GM19324 (cell line): ENCODE data around the gene AKT3.
"Not testable (repeated sequence)": the region's sequence is repeated elsewhere in the genome, so short reads cannot be mapped to it uniquely, and the experiment has no call there.

ENCODE experiments used
- ATAC-seq: cut with Tn5 transposase; IDR thresholded peaks from one replicate; pipeline ENCODE4 v1.9.1; 2021; ENCODE audit warnings: mild to moderate bottlenecking, moderate library complexity; ENCODE audit not compliant: unreplicated experiment, low FRiP score

AKT3 gene

DNA sequence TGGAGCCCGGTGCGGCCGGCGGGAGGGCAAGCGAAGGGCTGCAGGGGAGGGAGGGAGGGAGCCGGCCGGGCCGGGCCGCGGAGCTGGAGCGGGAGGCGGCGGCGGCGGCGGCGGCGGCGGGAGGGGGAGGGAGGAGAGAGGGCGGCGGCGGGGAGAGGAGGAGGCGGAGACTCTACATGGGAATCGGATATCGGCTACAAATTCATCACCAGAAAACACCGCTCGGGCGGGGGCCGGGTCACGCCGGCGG lies at the start of gene AKT3:
Gene AKT3, minus strand, starts transcription at position 42 of the 250 bp plus-strand sequence. CDS start 7,073 bp downstream, outside the sequence.
- peak; percentile 58 for ATAC-seq

DNA sequence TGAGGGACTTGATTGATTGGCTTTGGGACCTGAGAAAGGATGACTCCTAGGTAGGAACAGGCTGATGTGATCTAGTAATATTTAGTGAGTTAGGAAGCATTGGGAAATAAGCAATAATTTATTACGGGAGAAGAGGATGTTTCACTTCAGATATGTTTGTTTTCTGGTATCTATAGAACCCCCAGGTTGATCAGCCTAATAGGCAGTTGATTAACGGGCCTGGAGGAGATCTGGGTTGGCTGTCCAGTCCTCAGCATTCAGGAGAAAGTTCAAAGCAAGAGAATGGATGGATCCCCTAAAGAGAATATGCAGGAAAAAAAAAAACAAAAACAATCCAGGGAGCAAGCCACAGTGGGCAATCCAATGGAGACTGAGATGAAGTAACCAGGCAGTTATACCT lies 48.2 kb upstream of the AKT3 start:
- no peak for ATAC-seq

DNA sequence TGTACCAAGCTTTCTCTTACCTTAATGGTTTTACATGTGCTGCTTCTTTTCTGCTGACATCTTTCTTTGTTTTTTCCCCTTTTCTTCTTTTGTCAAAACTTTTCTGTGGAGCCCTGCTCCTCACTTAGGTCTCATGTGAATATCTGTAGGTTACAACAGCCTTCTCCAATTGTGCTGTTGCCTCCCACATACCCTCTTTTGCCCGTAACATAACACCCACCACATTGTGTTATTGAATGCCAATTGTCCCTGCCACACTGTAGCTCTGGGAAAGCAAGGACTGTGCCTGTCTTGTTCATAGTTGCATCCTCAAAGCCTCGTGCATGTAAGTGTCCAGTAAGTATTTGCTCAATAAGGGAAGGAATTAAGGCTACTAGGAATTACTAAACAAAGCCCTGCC lies 46.3 kb upstream of the AKT3 start:
- ATAC-seq, result no peak

DNA sequence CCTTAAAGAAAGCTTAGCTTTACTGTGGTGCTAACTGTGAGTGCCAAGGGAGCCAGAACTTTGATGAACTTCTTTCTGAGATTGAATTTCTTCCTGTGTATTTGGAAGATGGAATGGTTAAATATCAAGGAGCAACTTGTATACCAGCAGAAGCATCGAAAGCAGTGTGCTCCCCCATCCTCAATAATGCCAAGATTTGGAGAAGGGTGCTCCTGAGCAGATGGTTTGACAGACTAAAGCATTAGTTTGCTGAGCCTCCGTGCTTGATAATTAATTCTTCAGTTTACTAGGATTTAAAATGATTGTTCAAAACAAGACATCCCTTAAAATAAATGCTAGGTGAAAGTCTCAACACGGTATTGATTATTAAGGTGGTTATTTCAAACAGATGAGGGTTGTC lies 42.4 kb upstream of the AKT3 start:
- ATAC-seq, result no peak

DNA sequence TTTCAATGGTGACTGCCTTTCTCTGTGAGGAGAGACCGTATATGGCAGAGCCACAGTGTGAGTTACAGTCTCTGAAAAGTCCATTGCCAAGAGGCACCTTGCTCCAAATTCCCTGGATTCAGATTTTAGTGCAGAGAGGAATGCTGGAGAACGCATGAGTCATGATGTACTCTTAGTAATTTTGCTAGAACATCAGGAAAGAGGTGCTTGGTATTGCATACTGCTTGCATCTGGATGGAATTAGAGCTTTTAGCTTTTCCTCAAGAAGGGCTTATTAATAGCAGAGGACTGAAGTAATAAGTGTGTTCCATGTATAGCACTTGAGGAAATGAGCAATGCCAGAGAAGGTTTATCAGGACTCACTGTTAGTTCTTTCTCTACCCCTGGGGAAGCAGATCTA lies 40.5 kb upstream of the AKT3 start:
- no peak for ATAC-seq

DNA sequence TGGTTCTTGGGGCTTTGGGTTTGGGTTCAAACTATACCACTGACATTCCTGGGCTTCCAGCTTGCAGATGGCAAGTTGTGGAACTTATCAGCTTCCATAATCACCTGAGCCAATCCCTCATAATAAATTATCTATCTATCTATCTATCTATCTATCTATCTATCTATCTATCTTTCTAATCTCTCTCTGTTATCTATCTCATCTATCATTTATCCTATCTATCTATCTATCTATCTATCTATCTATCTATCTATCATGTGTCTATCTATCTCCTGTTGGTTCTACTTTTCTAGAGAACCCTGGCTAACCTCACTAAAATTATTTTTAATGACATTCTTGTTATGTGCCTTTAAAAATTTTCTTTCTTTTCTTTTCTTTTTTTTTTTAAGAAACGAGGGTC lies 35.8 kb upstream of the AKT3 start:
- no peak for ATAC-seq

DNA sequence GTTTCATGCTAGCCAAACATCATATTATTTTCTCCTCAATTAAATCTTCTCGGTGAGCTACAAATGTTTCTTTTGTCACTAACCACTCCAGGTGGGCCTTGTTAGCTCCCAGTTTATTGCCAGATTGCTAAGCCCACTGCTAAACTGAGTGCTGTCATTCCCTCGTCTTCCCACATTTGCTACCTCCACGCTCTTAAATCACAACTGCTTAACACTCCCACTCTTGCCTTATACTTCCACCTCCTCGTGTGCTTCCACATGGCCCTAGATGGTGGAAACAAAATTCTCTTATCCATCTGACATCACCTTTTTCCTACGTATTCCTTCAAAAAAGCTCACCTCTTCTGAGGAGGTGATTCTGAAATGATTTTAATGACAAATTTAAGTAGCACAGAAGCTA lies 34.6 kb upstream of the AKT3 start:
- no peak for ATAC-seq

DNA sequence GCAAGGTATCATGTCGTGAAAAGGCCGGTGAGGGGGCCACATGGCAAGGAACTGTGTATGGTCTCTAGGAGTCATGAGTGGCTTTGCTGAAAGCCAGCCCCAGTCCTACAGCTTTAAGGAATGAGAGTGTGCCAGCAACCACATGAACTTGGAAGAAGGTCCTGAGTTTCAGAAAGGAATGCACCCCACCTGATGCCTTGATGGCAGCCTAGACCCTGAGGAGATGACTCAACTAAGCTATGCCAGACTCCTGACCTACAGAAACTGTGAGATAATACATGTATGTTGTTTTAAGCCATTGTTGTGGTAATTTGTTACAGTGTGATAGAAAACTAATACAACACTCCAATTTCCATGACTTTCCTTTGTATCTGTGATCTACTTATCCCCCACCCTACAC lies 33.5 kb upstream of the AKT3 start:
- ATAC-seq, result no peak

DNA sequence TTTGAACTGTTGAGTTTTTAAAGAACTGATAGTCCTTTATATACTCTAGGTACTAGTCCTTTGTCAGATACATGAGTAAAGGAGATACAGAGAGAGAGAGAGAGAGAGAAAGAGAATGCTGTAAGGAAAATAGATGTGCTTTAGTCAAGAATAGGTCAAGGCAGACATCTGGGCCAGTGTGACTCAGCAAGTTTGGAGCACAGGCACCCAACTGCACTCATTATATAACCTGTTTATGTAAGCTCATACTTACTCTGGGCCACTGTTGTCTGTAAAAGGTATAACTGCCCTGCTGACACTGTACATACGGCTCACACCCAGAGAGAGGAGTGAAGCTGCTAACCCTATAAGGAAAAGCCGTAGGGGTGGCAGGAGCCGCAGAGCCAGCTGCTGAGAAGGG lies 32.2 kb upstream of the AKT3 start:
- no peak for ATAC-seq

DNA sequence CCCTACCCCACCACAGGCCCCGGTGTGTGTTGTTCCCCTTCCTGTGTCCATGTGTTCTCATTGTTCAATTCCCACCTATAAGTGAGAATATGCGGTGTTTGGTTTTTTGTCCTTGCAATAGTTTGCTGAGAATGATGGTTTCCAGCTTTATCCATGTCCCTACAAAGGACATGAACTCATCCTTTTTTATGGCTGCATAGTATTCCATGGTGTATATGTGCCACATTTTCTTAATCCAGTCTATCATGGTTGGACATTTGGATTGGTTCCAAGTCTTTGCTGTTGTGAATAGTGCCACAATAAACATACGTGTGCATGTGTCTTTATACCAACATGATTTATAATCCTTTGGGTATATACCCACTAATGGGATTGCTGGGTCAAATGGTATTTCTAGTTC lies 27.0 kb upstream of the AKT3 start:
- not testable (repeated sequence) for ATAC-seq

DNA sequence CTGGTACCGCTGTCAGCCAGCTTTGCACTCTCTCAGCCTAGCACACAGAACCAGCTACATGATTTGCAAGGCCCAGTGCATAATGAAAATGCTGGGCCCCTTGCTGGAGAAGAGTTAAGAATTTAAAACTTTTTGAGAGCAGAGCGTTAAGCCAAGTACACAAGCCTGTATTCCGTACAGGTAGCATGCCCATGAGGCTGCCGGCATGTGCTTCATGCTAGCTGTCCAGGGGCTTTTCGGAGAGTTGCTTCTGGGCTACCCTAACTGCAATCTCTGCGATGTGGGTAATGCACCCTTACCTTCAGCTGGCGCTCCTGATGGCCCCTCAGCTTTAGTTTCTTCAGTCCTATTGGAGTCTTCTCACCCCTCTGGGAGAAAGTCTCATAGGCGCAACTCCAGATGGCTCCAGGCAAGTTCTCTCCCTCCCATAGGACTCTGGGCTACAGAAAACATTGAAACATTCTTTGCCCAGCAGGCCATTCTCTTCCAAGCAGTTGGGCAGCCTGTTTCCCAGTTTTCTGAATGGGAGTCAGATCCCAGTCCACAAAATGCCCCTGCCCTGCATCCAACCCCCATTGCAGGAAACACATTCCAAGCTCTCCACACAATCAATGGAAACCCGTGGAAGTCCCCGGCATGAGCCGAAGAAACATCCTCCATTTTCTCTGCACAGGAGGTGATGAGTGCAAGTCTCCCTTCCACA lies 5.7 kb upstream of the AKT3 start:
- no peak for ATAC-seq

DNA sequence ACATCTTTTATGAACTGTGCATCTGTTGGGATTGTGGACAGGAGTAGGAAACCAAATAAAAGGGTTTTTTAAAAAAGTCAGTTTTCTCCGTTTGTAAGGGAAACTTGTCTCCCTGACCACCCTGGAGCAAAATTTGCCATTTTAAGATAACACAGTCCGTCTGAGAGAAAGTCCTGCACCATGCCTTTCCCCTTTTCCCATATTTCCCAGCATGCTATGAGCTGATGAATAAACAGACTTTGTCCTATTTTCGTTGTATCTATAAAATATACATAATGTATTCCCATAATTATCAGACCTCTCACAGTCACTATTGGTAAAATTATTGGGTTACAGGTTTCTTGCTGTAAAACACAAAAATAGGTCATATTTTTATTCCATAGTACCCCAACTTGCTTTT lies 1.7 kb upstream of the AKT3 start:
- no peak for ATAC-seq

DNA sequence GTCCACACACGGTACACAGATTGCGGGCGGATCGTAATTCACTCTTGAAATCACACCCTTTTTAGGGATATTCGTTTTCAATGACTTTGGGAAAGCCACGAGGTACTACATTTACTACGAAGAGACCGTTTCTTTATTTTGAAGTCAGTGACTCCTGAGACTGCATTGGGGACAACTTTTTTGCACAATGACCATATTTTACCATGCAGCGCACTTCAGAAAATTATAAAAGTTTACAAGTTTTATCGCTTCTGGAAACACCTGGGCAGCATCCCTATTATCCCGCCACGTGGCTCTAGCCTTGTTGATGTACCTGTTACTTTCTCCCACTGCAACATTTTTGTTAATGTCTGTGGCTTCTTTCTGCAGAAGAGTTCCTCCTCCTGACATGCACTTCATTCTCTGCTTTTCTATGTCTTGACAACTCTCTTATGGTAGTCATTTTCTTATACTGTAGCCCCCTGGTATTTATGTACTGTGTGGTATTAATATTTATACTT lies 1.3 kb upstream of the AKT3 start:
- ATAC-seq, result no peak

DNA sequence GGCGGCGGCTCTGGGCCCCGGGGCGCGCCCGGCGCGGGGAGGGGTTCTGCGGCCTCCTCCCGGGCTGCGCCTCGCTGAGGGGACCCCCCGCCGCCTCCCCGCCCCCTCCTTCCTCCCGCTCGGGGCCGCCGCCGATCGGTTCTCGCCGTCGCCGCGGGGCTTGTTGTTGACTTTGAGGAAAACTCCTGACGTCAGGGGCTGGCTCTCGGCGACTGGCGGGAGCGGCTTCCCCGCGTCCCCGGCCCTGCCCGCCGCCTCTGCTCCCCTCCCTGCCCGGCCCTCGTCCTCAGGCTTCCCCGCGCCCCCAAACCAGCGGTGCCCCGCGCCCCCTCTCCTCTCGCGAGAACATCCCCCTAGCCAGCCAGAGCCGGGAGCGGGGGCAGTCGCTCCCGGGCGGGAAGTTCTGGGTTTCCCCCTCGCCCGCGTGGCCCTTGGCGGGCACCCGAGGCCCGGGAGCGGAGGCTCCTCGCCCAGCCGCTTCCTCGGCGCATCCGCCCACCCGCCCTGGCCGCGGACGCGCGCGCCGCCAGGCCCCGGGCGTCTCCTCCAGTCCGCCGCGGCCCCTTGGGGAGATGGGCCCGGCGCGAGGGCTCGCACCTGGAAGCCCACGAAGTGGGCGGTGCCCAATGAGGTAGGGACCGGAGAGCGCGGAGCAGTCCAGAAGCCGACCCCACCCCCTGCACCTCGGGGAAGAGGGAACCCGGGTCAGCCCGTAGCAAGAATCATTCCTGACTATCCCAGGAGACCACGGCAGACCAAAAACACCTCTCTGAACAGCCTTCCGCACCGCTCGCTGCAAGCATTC lies 611 bp upstream of the AKT3 start:
- peak; percentile 57 for ATAC-seq

DNA sequence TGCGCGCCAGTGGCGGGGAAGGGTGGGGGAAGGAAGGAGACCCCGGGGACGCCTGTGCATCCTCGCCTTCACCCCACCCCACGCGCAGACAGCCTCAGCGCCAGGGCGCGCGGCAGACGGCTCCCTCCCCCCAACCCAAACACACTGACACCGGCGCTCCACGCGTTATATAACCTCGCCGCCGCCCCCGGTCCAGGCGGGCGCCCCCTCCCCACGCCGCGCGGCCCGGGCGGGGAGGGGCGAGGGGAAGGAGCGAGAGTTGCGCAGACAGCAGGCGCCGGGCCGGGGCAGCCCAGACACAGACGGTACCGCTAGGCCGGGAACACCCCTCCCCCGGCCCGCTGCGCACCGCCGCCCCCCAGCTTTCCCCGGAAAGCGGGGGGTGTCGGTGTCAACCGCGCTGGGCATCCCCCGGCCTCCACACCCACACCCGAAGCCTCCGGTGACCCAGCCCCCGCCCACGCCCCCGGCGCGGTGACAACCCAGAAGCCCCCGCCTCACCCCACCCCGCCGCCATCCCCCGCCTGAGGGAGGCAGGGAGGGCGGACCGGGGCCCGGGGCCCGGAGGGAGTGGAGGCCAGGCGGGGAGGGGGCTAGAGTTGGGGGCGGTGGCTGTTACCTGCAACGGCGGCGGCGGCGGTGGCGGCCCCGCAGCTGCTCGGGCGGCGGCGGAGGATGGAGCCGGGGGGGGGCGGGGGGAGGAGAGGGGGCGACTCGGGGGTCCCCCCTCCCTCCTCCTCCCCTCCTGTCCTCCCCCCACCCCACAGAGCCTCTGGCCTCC lies 432 bp downstream of the AKT3 start:
- peak; percentile 24 for ATAC-seq

DNA sequence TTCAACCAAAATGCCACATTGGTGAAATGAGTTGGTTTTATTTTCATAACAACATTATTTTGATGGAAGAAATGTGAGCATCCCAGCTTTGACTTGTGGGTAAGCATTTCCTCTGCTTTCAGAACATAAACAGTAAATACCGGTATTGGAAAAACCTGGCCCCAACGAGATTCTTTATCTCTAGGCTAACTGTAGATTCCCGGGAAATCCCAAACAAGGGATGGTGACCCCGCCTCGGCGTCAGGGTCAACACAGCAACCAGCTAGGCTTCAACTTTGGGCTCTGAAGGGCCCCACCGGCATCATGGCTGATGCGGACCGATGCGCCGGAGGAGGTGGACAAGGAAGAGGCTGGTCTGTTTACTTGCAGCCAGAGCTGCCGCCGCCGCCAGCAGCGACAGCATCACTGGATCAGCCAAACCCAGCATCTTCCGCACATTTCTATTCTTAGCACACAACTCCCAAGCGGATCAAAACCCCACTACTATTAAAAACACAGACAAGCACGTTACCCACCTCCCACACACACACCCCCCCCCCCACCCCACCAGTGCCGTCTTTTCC lies 1.1 kb downstream of the AKT3 start:
- peak; percentile 7 for ATAC-seq

DNA sequence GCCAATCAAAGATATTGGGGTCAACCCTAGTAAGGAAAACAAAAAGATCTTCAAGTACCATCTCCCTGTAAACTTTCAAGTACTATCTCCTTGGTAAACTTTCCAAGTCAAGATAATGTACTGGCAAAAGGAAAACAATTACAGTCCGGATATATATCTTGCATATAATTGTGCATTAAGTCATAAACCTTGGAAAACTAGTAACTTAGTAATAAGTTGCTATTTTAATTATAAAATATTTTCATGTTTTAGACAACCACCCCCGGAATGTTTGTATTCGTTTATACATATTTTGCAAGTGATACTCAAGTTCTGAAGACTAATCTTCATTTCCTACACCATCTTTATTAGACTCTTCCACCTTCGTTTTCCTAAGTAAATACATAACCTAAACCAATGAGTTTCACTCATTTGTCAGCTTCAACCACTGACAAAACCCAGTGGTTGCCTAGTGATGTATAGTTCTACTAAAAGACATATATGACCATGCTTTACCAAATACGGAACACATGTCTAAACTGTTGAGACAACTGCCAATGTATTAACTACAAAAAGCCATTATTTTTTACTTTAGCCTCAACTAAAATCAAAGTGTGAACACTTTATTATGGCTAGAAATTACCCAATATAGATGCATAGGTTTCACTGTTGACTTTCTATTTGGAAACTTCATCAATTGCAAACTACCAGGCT lies 1.7 kb downstream of the AKT3 start:
- no peak for ATAC-seq

DNA sequence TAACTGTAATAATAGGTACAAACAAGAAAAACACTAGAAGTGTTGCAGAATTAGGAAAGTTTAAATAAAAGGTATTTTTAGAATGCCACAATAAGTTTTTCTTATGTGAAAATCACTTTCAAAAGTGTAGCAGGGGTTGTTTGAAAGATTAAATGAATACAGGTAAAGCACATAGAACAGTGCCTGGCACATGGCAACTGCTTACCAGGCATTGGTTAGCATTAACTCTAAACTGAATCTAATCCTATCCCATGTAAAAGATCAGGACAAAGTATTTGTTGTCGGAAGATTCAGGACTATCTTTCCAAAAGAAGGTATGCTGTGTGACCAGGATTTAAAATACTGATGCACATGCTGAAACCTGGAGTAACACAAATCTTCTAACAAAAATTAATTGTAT lies 3.3 kb downstream of the AKT3 start:
- no peak for ATAC-seq

DNA sequence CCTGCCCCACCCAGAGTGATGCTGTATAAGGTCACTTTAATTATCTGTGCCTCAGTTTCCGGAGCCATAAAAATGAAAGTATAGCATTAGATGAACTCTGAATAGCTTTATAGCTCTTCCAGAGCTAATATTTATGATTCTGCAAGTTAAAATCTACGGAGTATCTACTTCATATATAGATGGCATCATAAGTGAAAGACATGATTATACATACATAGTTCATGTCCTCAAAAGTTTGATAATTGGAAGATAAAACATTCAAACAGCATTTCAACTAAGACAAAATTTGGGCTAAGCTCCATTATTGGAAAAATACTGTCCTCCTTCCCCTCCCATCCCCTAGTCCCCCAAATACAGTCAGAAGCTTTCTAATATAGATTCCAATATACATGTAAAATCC lies 4.2 kb downstream of the AKT3 start:
- no peak for ATAC-seq

DNA sequence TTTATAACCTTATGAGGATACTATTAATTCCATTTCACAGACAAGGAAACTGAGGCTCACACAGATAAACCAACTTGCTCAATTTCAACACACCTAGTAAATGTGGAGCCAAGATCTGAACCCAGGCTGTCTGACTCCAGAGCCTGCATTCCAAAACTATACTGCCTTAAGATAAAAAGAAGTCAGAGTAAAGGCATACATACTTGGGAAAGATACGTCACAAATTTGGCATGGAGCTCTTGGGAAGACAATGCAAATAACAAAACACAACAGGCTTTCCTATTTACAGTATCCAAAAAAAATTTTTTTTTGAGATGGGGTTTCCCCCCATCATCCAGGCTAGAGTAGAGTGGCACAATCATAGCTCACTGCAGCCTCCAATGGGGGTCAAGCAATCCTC lies 5.9 kb downstream of the AKT3 start:
- no peak for ATAC-seq
